Measurements from ENCODE around the gene ABHD14A.

- no peak for TF ChIP-seq CTCF (IDR thresholded peaks at IDR 0.05; ENCODE audit: insufficient read depth, low read length)
- no peak for TF ChIP-seq POLR2AphosphoS5 (IDR thresholded peaks at IDR 0.05; ENCODE audit: low read depth)
- TF ChIP-seq REST (IDR thresholded peaks at IDR 0.05; ENCODE audit: insufficient replicate concordance, low read depth) = no peak
- no peak for TF ChIP-seq SPI1 (IDR thresholded peaks at IDR 0.05; ENCODE audit: borderline replicate concordance, low read depth)
- TF ChIP-seq GABPA (IDR thresholded peaks at IDR 0.05; ENCODE audit: low read depth) = no peak
These were observed 5.8 kb upstream of the ABHD14A start for GRCh38 chr3:51968883-51969678.

Data from HL-60 (cell line).